B cell (primary cell): ENCODE measurements around the gene POMP. TPM values are rescaled to one million over a fixed set of nuclear protein-coding genes. Genes with fewer than 3 reads are reported as not detected.

Experiments used
- ATAC-seq: fragments of 200-7000 bp; cut with Tn5 transposase; one replicate; pipeline ENCODE4 v1.10.0; 2021; ENCODE audit warnings: low read depth, mild to moderate bottlenecking, moderate number of reproducible peaks, moderate library complexity
- CTCF ChIA-PET: fragments of 350-600 bp; sonication (Branson Sonifier 250); formaldehyde crosslinking; loops from one replicate; lab custom pipeline; 2021; ENCODE audit warnings: antibody characterized with exemption, inconsistent platforms; lab: Charles Lee
- POLR2A ChIA-PET: fragments of 350-600 bp; sonication (Branson Sonifier 250); formaldehyde crosslinking; loops from one replicate; lab custom pipeline; 2021; ENCODE audit warnings: antibody characterized with exemption; lab: Charles Lee
- DNase-seq: peaks from one replicate; pipeline ENCODE4 v3.0.0; 2013
- H2AFZ ChIP-seq: 2 replicates; pipeline ENCODE4 v1.6.1; 2012; ENCODE audit warnings: mild to moderate bottlenecking, low read depth, low read length; ENCODE audit not compliant: insufficient read depth, poor library complexity, severe bottlenecking
- H3K27ac ChIP-seq, 2 donors: 1 replicate in 1 of 2; 2 replicates in 1 of 2; pipeline ENCODE4 v1.5.1; 2012 to 2013; ENCODE audit warnings: low read length in 2 of 2, mild to moderate bottlenecking in 2 of 2, moderate library complexity in 1 of 2
- H3K27me3 ChIP-seq, 4 experiments: fragments of 200-600 bp in 1 of 4; sonication (generic) in 1 of 4; replicated peaks in 1 of 4; 1 replicate in 2 of 4; 2 replicates in 2 of 4; pipeline versions ENCODE4 v1.6.1 to v1.7.0; 2013 to 2016; ENCODE audit warnings: low read length in 3 of 4, mild to moderate bottlenecking in 2 of 4, mixed read lengths in 1 of 4, moderate library complexity in 1 of 4; ENCODE audit not compliant: insufficient read depth in 4 of 4, control insufficient read depth in 3 of 4; ENCODE audit errors: control extremely low read depth in 1 of 4
- H3K36me3 ChIP-seq, 2 experiments: replicated peaks in 1 of 2; 1 replicate in 1 of 2; 2 replicates in 1 of 2; pipeline versions ENCODE4 v1.6.1 to v1.7.1; 2013; ENCODE audit warnings: low read length in 1 of 2; ENCODE audit not compliant: insufficient read depth in 2 of 2, control insufficient read depth in 1 of 2; ENCODE audit errors: control extremely low read depth in 1 of 2, extremely low read depth in 1 of 2
- H3K4me1 ChIP-seq, 2 donors: fragments of 200-600 bp in 1 of 2; sonication (generic) in 1 of 2; 1 replicate in 1 of 2; 2 replicates in 1 of 2; pipeline versions ENCODE4 v1.5.1 to v1.6.1; 2013 to 2017; ENCODE audit warnings: low read length in 2 of 2; ENCODE audit not compliant: control insufficient read depth in 2 of 2, insufficient read depth in 2 of 2
- H3K4me2 ChIP-seq: replicated peaks from 2 replicates; pipeline ENCODE3; 2012; ENCODE audit warnings: mild to moderate bottlenecking, low read depth, low read length; ENCODE audit not compliant: poor library complexity, severe bottlenecking
- H3K4me3 ChIP-seq, 5 experiments: fragments of 200-600 bp in 1 of 5; sonication (generic) in 1 of 5; 1 replicate in 3 of 5; 2 replicates in 2 of 5; pipeline versions ENCODE4 v1.5.1 to v1.7.0; 2011 to 2016; ENCODE audit warnings: low read length in 4 of 5, mild to moderate bottlenecking in 4 of 5, low read depth in 2 of 5, control low read depth in 1 of 5, moderate library complexity in 1 of 5; ENCODE audit not compliant: insufficient read depth in 1 of 5; ENCODE audit errors: control extremely low read depth in 1 of 5, extremely low read depth in 1 of 5
- H3K79me2 ChIP-seq: fragments of 200-600 bp; sonication (generic); one replicate; pipeline ENCODE4 v1.6.0; 2016; ENCODE audit warnings: low read length; ENCODE audit not compliant: control insufficient read depth, insufficient read depth
- H3K9ac ChIP-seq: fragments of 200-600 bp; sonication (generic); 2 replicates; pipeline ENCODE4 v1.6.1; 2017; ENCODE audit warnings: mild to moderate bottlenecking, low read length, moderate library complexity
- H3K9me3 ChIP-seq, 3 donors: one replicate each; pipeline versions ENCODE4 v1.6.1 to v1.7.1; 2013; ENCODE audit warnings: low read length in 2 of 3; ENCODE audit not compliant: control insufficient read depth in 2 of 3, insufficient read depth in 1 of 3; ENCODE audit errors: control extremely low read depth in 1 of 3
- H4K20me1 ChIP-seq: 2 replicates; pipeline ENCODE4 v1.6.0; 2012; ENCODE audit warnings: mild to moderate bottlenecking, low read length; ENCODE audit not compliant: insufficient read depth, control insufficient read depth, poor library complexity, severe bottlenecking
- H3K27ac Mint-ChIP-seq: one replicate; pipeline ENCODE4 v1.8.0; 2021; ENCODE audit warnings: mixed read lengths
- H3K27me3 Mint-ChIP-seq: one replicate; pipeline ENCODE4 v1.8.0; 2021; ENCODE audit warnings: mixed read lengths
- H3K4me1 Mint-ChIP-seq: one replicate; pipeline ENCODE4 v1.8.0; 2021; ENCODE audit warnings: mixed read lengths
- H3K4me3 Mint-ChIP-seq: one replicate; pipeline ENCODE4 v1.8.0; 2021; ENCODE audit warnings: mixed read lengths
- H3K9me3 Mint-ChIP-seq: one replicate; pipeline ENCODE4 v1.8.0; 2022; ENCODE audit warnings: mixed read lengths; ENCODE audit not compliant: insufficient read depth
- EZH2 ChIP-seq: IDR thresholded peaks from 2 replicates; pipeline ENCODE4 v1.6.1; 2012; ENCODE audit warnings: borderline replicate concordance, low read depth, mild to moderate bottlenecking, moderate library complexity, low read length; ENCODE audit not compliant: insufficient read depth, poor library complexity, severe bottlenecking
- WGBS: methylation state at CpG from one replicate; pipeline ENCODE4 v1.1.5; 2013; ENCODE audit warnings: missing lambda C conversion rate; ENCODE audit not compliant: insufficient coverage; 5-methylcytosine and 5-hydroxymethylcytosine counted together
- intact Hi-C: fragments of 100-400 bp; cut with micrococcal nuclease; formaldehyde crosslinking; loops from one replicate; pipeline ENCODE4 v1.10.0; 2022
- polyA plus RNA-seq: library from polyadenylated mRNA; depleted of rRNA; stranded (reverse); fragments of >200 nt; gene quantifications from 2 replicates; pipeline ENCODE4 v1.2.3, GENCODE V29; 2012
- small RNA-seq: library from RNA; depleted of rRNA; stranded (forward); fragments of <200 nt; gene quantifications from one replicate; pipeline ENCODE3, GENCODE V24; 2012; ENCODE audit warnings: low replicate concordance, low read depth; ENCODE audit not compliant: insufficient read length
- total RNA-seq, 2 donors: library from RNA; stranded (reverse); fragments of 120-200 nt in 1 of 2; gene quantifications; 1 replicate in 1 of 2; 2 replicates in 1 of 2; pipeline versions ENCODE4 v1.2.3 to v1.2.4, GENCODE V29; 2013 to 2022
- TF ChIP-seq, protein P1 (sequence below): fragments of 200-600 bp; IDR thresholded peaks from one replicate; pipeline ENCODE4 v1.8.0; 2022; ENCODE audit warnings: antibody characterized with exemption, mild to moderate bottlenecking

The POMP gene
- total and polyA plus RNA-seq, 2 donors (not counting 1 experiment from before 2014, with no cell fraction given) = 14.0 to 28.7 TPM

DNA sequence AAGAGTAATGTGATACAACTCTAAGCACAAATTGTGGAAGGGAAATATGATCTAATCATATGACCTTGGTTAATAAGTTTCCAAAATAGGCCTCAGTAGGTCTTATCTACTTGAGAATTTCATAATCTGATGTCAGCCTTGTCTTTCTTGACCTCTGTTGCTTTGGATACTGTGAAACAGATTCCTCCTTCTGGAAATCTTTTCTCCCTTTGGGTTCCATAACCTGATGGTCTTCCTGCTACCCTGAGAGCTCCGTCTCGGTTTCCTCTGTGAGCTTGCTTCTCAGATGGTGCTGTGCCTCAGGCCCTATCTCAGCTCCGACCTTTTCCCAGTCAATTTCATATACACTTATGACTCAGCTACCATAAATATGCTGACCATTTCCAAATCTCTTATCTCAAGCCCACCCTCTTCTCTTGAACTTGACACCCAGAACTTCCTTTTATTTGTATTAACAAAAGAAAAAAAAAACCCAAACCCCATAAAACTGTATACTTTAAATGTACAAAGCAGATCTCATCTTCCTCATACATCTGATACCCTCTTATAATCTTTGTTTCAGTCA is 66.2 kb downstream of the POMP start:
- CTCF ChIA-PET = no interaction called here
- no peak for ATAC-seq

More for the DNA sequence above, 66.2 kb downstream of the POMP start:
- no peak overlapping the region for H3K4me3 Mint-ChIP-seq
- Histone ChIP-seq H3K4me1 (no peaks in the 10 kb centered on the region), H4K20me1 (no peaks in the 10 kb centered on the region), H3K9ac (no peak overlapping the region), H3K79me2 (no peaks in the 10 kb centered on the region), H3K27ac (no peak overlapping the region), H3K4me3 (no peak overlapping the region), H2AFZ (no peak overlapping the region), H3K36me3 (no peaks in the 10 kb centered on the region), H3K9me3 (no peaks in the 10 kb centered on the region), H3K4me2 (no peak overlapping the region), H3K27me3 (peaks cover 0 to 8% (median 0%) of the 10 kb centered on the region in 4 experiments)
- no peak overlapping the region for H3K27ac Mint-ChIP-seq
- intact Hi-C loops = no loop called here
- H3K9me3 Mint-ChIP-seq = no peaks in the 10 kb centered on the region
- POLR2A ChIA-PET = no interaction called here
- no peak for DNase-seq
- WGBS = 83% methylated on average over 3 of the region's 3 CpGs
- peaks cover 11% of the 10 kb centered on the region for H3K27me3 Mint-ChIP-seq
- TF ChIP-seq, protein P1, sequence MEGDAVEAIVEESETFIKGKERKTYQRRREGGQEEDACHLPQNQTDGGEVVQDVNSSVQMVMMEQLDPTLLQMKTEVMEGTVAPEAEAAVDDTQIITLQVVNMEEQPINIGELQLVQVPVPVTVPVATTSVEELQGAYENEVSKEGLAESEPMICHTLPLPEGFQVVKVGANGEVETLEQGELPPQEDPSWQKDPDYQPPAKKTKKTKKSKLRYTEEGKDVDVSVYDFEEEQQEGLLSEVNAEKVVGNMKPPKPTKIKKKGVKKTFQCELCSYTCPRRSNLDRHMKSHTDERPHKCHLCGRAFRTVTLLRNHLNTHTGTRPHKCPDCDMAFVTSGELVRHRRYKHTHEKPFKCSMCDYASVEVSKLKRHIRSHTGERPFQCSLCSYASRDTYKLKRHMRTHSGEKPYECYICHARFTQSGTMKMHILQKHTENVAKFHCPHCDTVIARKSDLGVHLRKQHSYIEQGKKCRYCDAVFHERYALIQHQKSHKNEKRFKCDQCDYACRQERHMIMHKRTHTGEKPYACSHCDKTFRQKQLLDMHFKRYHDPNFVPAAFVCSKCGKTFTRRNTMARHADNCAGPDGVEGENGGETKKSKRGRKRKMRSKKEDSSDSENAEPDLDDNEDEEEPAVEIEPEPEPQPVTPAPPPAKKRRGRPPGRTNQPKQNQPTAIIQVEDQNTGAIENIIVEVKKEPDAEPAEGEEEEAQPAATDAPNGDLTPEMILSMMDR = no peak
- TF ChIP-seq EZH2 = no peak
- H3K4me1 Mint-ChIP-seq = no peaks in the 10 kb centered on the region

Small RNAs within 50 kb of the gene (small RNA-seq; reads per million reads assigned to genes)
- gene RF00019 (not detected), gene RNU6-53P (not detected)

Other genes with a start within 250 kb of the POMP start
- gene FLT1, start 164.0 kb upstream of the POMP start, total RNA-seq = 1.2 and 1.8 TPM in 2 replicates
- gene FLT1, start 164.0 kb upstream of the POMP start, polyA plus RNA-seq = 1.1 and 1.2 TPM in 2 replicates
- 12.4 and 13.1 TPM in 2 replicates for gene SLC46A3, start 59.8 kb downstream of the POMP start, total RNA-seq
- 19.0 and 20.5 TPM in 2 replicates for gene SLC46A3, start 59.8 kb downstream of the POMP start, polyA plus RNA-seq
- not detected in 2 replicates for gene MTUS2, start 161.2 kb downstream of the POMP start, total RNA-seq
- 0.03 and 0.12 TPM in 2 replicates for gene MTUS2, start 161.2 kb downstream of the POMP start, polyA plus RNA-seq